ENCODE results near the gene LRRTM4. TPM values are rescaled to one million over a fixed set of nuclear protein-coding genes. Genes with fewer than 3 reads are reported as not detected.

The LRRTM4 gene
- total RNA-seq, 2 donors from 2014 or later: not detected

DNA sequence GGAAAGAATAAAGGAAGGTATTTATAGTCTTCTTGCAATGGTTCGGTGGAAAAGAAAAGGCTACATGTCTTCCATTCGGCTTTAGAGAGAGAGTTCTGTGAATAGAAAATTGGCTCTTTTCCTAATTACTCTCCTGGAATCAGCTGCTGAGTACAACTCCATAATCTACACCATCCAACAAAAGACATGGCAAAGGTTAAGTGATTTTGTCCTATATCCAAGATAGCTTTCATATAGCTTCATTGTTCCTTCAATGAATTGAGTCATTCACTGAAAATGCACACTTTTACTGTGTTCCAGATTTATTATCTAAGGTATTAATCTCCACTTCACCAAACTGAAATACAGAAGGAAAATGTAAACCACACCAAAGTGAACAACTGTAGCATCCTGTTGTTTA lies 514.5 kb downstream of the LRRTM4 start:
- DNase-seq: no peak
- no peaks in the 10 kb centered on the region for H3K9me3 ChIP-seq (ENCODE audit: control insufficient read depth, low read length, poor library complexity, severe bottlenecking)
- Mint-ChIP-seq H3K36me3 (ENCODE audit: low read depth) (no peaks in the 10 kb centered on the region), H3K4me1 (no peaks in the 10 kb centered on the region), H3K27ac (no peak overlapping the region), H3K4me3 (no peak overlapping the region), H3K27me3 (no peaks in the 10 kb centered on the region)
- ATAC-seq: no peak

DNA sequence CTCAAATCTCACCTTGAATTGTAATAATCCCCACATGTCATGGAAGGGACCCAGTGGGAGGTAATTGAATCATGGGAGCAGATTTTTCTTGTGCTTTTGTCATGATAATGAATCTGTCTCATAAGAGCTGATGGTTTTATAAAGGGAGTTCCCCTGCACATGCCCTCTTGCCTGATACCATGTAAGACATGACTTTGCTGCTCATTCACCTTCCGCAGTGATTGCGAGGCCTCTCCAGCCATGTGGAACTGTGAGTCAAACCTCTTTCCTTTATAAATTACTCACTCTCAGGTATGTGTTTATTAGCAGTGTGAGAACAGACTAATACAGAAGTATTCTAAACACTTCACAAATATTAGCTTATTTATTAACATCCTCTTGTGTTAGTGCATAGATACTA lies 516.7 kb downstream of the LRRTM4 start:
- Mint-ChIP-seq H3K36me3 (ENCODE audit: low read depth) (no peaks in the 10 kb centered on the region), H3K4me1 (no peaks in the 10 kb centered on the region), H3K27me3 (no peaks in the 10 kb centered on the region), H3K27ac (no peak overlapping the region), H3K4me3 (no peak overlapping the region)
- H3K9me3 ChIP-seq (ENCODE audit: control insufficient read depth, low read length, poor library complexity, severe bottlenecking): peaks cover 2% of the 10 kb centered on the region
- DNase-seq (no peak), ATAC-seq (no peak)

DNA sequence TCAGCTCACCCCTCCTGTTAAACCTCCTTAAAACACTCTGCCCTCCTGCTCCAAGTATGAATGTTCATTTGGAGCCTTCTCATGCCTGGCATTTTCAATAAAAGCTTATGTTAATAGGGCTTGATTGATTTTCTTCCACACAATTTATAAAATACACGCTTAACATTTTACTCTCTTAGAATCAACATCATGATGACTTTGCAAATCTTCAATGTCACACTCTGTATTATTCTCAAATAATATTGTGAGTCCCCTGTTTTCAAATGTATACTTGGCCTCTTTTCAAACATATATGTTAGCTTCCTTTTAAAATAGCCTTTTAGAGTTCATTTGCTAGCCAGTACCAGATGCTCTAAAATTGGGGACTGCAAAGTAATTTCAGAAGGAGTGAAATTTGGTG lies 520.3 kb downstream of the LRRTM4 start:
- H3K9me3 ChIP-seq (ENCODE audit: control insufficient read depth, low read length, poor library complexity, severe bottlenecking): peaks cover 2% of the 10 kb centered on the region
- ATAC-seq (no peak), DNase-seq (no peak)
- Mint-ChIP-seq H3K4me3 (no peak overlapping the region), H3K4me1 (no peaks in the 10 kb centered on the region), H3K27me3 (no peaks in the 10 kb centered on the region), H3K36me3 (ENCODE audit: low read depth) (no peaks in the 10 kb centered on the region), H3K27ac (no peak overlapping the region)

DNA sequence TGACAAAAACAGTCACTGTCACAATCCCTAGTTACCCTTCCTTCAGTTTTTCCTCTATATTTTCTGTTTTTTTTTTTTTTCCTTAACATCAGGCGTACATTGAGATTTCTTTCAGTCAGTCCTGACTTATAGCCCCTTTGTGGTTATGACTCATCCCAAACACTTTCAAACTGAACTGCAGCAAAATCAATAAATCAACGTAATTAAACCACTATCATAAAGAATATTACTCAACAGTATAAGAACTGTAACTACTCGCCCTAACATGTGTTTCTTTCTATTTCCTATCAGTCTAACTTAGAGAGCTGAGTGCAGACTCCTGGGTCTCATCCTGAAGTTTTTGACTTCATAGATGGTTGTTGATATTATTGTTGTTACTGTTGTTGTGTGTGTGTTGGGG lies 523.5 kb downstream of the LRRTM4 start:
- ATAC-seq (no peak), DNase-seq (no peak)
- H3K4me1 Mint-ChIP-seq: no peaks in the 10 kb centered on the region
- H3K9me3 ChIP-seq (ENCODE audit: control insufficient read depth, low read length, poor library complexity, severe bottlenecking): peaks cover 2% of the 10 kb centered on the region
- no peak overlapping the region for H3K4me3 Mint-ChIP-seq
- no peak overlapping the region for H3K27ac Mint-ChIP-seq
- H3K36me3 Mint-ChIP-seq (ENCODE audit: low read depth): no peaks in the 10 kb centered on the region
- H3K27me3 Mint-ChIP-seq: no peaks in the 10 kb centered on the region

DNA sequence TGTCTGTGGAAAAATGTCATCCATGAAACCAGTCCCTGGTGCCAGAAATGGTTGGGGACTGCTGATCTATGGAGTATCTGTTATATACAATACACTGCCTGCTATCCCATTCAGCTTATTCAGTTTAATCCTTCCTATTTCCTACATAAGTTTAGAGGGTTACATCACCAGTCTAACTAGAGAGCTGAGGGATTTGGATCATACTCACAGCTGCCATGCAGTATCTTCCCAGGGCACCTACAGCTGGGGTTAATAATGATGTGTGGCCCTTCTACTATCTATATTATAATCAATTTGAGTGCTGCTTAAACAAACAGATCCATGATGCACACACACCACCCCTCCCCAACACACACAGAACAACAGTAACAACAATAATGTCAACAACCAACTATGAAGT lies 524.0 kb downstream of the LRRTM4 start:
- Mint-ChIP-seq H3K27me3 (no peaks in the 10 kb centered on the region), H3K27ac (no peak overlapping the region), H3K4me3 (no peak overlapping the region), H3K36me3 (ENCODE audit: low read depth) (no peaks in the 10 kb centered on the region), H3K4me1 (no peaks in the 10 kb centered on the region)
- no peak for ATAC-seq
- DNase-seq: no peak
- H3K9me3 ChIP-seq (ENCODE audit: control insufficient read depth, low read length, poor library complexity, severe bottlenecking): peaks cover 2% of the 10 kb centered on the region

- no peak overlapping the region for H3K4me3 Mint-ChIP-seq
- no peaks in the 10 kb centered on the region for H3K4me1 Mint-ChIP-seq
- no peak overlapping the region for H3K27ac Mint-ChIP-seq
- H3K36me3 Mint-ChIP-seq (ENCODE audit: low read depth): no peaks in the 10 kb centered on the region
- H3K9me3 ChIP-seq (ENCODE audit: control insufficient read depth, low read length, poor library complexity, severe bottlenecking): peaks cover 2% of the 10 kb centered on the region
- H3K27me3 Mint-ChIP-seq: no peaks in the 10 kb centered on the region
- DNase-seq: no peak
- ATAC-seq: no peak
Measured at GRCh38 chr2:76997296-76997695, 524.9 kb downstream of the LRRTM4 start.

DNA sequence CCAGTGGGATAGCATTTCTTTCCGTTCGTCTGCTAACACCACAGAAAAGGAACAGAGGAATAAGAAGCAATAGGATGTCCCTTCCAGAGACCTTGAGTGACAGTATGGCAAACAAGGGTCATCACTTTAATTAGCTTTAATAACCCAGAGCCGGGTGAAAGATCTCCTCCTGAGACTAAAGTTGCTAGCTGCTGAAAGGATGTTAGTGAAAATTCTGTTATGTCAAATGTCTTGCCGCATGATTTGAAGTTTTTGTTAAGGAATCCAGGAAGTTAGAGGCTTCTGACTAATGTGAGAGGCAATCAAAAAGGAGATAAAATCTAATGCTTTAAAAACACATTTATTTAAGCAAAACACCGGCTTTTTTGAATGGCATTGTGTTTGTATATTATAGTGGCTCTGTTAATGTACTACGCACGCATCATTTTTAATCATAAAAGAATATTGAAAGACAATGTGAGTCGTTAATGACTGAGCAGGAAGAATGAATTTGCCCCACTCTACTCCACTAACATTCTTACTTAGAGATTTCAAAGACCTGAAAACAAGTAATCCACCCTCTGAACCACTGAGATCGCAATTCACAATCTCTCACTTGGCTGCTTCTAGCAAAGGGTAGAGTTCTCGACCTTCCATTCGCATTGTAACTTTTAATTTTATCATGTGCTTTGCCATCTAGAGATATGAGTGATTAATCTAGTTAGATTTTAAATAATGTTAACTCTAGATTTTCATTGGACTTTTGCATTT lies 536.6 kb downstream of the LRRTM4 start:
- no peak for ATAC-seq
- peaks cover 2% of the 10 kb centered on the region for H3K9me3 ChIP-seq (ENCODE audit: control insufficient read depth, low read length, poor library complexity, severe bottlenecking)
- H3K27ac Mint-ChIP-seq: no peak overlapping the region
- H3K27me3 Mint-ChIP-seq: no peaks in the 10 kb centered on the region
- H3K4me1 Mint-ChIP-seq: no peaks in the 10 kb centered on the region
- DNase-seq: no peak
- H3K36me3 Mint-ChIP-seq (ENCODE audit: low read depth): no peaks in the 10 kb centered on the region
- H3K4me3 Mint-ChIP-seq: no peak overlapping the region

GRCh38 chr2:76984359-76984758 lies 537.8 kb downstream of the LRRTM4 start:
- no peaks in the 10 kb centered on the region for H3K27me3 Mint-ChIP-seq
- no peak overlapping the region for H3K27ac Mint-ChIP-seq
- no peaks in the 10 kb centered on the region for H3K36me3 Mint-ChIP-seq (ENCODE audit: low read depth)
- H3K4me3 Mint-ChIP-seq: no peak overlapping the region
- DNase-seq: no peak
- no peak for ATAC-seq
- no peaks in the 10 kb centered on the region for H3K4me1 Mint-ChIP-seq
- H3K9me3 ChIP-seq (ENCODE audit: control insufficient read depth, low read length, poor library complexity, severe bottlenecking): peaks cover 2% of the 10 kb centered on the region

- H3K4me3 Mint-ChIP-seq: no peak overlapping the region
- no peaks in the 10 kb centered on the region for H3K27me3 Mint-ChIP-seq
- H3K4me1 Mint-ChIP-seq: no peaks in the 10 kb centered on the region
- DNase-seq: no peak
- H3K27ac Mint-ChIP-seq: no peak overlapping the region
- no peak for ATAC-seq
- H3K36me3 Mint-ChIP-seq (ENCODE audit: low read depth): no peaks in the 10 kb centered on the region
- H3K9me3 ChIP-seq (ENCODE audit: control insufficient read depth, low read length, poor library complexity, severe bottlenecking): no peaks in the 10 kb centered on the region
Measured at GRCh38 chr2:76980067-76980787, 541.9 kb downstream of the LRRTM4 start.

DNA sequence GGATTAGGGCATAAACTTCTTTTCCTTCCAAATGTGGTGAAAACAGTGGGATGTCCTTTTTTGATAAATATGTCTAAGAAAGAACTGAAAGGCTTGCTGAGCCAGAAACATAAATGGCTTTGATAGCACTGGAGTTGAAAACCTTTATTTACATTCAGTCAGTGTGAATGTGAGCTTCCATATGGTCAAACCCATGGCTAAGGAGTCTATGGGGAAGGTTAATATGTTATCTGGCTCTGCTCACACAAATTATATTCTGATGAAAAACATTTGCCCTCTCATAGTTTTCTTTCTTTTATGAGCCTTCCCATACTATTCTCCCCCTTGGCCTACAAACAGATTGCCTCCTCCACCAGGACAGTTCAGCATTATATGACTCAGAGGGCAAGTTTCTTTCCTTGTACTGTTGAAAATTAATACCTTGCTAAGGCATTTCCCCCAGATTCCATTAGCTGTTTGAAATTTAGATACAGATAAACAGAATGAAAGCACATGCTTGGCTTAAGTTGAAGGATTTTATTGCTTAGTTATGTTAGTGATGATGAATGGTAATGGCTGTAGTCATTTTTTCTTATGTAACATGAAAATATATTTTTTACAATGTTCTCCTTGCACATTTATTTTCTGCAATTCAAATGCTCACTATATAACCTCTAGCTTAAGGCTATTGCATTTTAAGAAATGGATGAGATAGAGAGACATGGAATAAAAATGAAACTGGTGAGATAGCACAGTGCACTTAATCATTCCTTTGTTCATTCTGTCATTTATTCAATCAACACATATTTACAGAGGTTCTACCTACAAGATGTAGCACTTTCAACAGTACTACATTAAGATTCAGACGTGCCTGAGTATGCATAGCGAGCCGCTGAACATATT lies 544.1 kb downstream of the LRRTM4 start:
- DNase-seq: no peak
- Mint-ChIP-seq H3K36me3 (ENCODE audit: low read depth) (no peaks in the 10 kb centered on the region), H3K4me1 (no peaks in the 10 kb centered on the region), H3K27me3 (no peaks in the 10 kb centered on the region), H3K27ac (no peak overlapping the region), H3K4me3 (no peak overlapping the region)
- H3K9me3 ChIP-seq (ENCODE audit: control insufficient read depth, low read length, poor library complexity, severe bottlenecking): no peaks in the 10 kb centered on the region
- ATAC-seq: no peak

DNA sequence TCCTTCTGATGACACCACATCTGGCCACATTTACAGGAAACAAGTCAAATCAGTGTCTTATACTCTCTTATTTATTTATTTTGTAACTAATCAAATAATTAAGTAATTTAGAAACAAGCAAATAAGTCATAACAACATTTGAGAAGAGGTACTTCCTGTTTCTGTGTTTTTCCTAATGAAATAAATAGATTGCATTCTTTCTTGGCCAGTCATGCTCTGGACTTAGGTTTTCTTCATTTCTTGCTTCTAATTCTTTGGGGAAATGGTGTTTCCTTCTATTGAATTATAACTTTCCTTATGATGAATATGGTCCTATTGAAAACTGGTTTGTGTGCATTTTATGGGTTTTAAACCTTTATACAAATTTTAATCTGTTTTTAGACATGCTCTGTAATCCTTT lies 546.4 kb downstream of the LRRTM4 start:
- ATAC-seq (no peak), DNase-seq (no peak)
- H3K4me3 Mint-ChIP-seq: no peak overlapping the region
- no peaks in the 10 kb centered on the region for H3K36me3 Mint-ChIP-seq (ENCODE audit: low read depth)
- no peaks in the 10 kb centered on the region for H3K27me3 Mint-ChIP-seq
- H3K27ac Mint-ChIP-seq: no peak overlapping the region
- H3K9me3 ChIP-seq (ENCODE audit: control insufficient read depth, low read length, poor library complexity, severe bottlenecking): no peaks in the 10 kb centered on the region
- H3K4me1 Mint-ChIP-seq: no peaks in the 10 kb centered on the region

DNA sequence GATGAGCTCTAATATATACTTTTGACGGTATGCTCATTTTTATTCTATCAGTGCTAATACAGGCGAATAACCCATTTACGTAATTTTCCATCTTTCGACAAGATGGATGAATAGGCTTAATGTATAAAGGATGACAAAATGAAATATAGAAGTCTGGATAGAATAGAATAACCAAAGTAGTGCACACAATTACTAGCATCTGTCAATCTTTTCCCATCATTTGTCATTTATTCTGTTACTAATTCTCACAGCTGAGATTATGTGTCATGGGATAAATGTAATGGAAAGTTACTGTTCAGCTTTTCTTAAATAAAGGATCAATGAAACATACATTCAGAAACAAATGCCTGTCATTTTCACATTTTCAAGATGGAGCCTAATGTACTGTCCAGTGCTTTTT lies 548.6 kb downstream of the LRRTM4 start:
- no peaks in the 10 kb centered on the region for H3K4me1 Mint-ChIP-seq
- no peak overlapping the region for H3K4me3 Mint-ChIP-seq

DNA sequence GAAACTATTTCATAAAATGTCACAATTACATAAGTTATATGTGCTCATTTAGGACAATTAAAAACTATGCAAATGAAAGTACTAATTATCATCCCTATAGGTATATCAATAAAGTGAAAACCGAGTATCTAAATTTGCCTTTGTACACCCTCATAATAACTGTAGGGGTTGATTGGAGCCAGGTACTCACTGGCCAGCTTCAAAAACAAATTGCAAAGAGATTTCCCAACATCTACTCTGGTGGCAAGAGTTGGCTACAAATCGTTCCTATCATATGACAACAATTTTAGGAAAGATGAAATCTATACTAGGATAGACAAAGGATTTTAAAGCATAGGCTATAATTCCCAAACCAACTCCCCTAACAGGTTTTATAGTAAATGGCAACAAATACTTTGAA lies 556.4 kb downstream of the LRRTM4 start:
- no peaks in the 10 kb centered on the region for H3K9me3 ChIP-seq (ENCODE audit: control insufficient read depth, low read length, poor library complexity, severe bottlenecking)
- no peak overlapping the region for H3K4me3 Mint-ChIP-seq
- no peak overlapping the region for H3K27ac Mint-ChIP-seq
- no peak for ATAC-seq
- H3K4me1 Mint-ChIP-seq: no peaks in the 10 kb centered on the region
- DNase-seq: no peak
- no peaks in the 10 kb centered on the region for H3K27me3 Mint-ChIP-seq
- no peaks in the 10 kb centered on the region for H3K36me3 Mint-ChIP-seq (ENCODE audit: low read depth)

More for the DNA sequence above, 548.6 kb downstream of the LRRTM4 start:
- H3K9me3 ChIP-seq (ENCODE audit: control insufficient read depth, low read length, poor library complexity, severe bottlenecking): no peaks in the 10 kb centered on the region
- Mint-ChIP-seq H3K27me3 (no peaks in the 10 kb centered on the region), H3K36me3 (ENCODE audit: low read depth) (no peaks in the 10 kb centered on the region), H3K27ac (no peak overlapping the region)
- ATAC-seq (no peak), DNase-seq (no peak)

Data from T-helper 17 cell (primary cell).